22Rv1 (cell line): Measurements from ENCODE around the gene ADAMTS3.

Source experiments
- ZFX ChIP-seq: fragments of 450-650 bp; IDR thresholded peaks from 2 replicates; pipeline ENCODE4 v1.6.1; 2017; ENCODE audit warnings: antibody characterized with exemption, borderline replicate concordance
- TF ChIP-seq, protein P1 (sequence below): fragments of 450-650 bp; IDR thresholded peaks from 2 replicates; pipeline ENCODE4 v1.5.1; 2017; ENCODE audit warnings: mild to moderate bottlenecking

DNA sequence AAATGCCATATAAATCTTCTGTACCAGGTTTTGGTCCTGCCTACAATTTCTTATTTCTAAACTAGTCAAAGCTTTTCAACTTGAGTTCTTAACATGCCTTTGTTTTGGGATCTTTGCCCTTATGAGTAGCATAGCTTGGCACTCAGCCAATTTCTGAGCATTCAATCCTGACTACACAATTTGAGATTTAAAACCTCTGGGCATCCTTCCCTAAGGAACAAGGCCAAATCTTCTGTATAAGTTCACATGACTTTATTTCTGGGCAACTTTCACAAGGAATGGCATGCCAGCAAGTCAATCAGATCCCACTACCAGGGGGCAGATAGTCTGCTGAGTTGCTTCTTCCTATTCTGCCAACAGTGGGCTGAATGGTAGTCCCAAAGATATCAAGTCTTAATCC lies 254.2 kb downstream of the ADAMTS3 start:
- TF ChIP-seq, protein P1, sequence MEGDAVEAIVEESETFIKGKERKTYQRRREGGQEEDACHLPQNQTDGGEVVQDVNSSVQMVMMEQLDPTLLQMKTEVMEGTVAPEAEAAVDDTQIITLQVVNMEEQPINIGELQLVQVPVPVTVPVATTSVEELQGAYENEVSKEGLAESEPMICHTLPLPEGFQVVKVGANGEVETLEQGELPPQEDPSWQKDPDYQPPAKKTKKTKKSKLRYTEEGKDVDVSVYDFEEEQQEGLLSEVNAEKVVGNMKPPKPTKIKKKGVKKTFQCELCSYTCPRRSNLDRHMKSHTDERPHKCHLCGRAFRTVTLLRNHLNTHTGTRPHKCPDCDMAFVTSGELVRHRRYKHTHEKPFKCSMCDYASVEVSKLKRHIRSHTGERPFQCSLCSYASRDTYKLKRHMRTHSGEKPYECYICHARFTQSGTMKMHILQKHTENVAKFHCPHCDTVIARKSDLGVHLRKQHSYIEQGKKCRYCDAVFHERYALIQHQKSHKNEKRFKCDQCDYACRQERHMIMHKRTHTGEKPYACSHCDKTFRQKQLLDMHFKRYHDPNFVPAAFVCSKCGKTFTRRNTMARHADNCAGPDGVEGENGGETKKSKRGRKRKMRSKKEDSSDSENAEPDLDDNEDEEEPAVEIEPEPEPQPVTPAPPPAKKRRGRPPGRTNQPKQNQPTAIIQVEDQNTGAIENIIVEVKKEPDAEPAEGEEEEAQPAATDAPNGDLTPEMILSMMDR: no peak
- TF ChIP-seq ZFX: no peak
